Stomach smooth muscle (tissue), 2 donors: Measurements from ENCODE around the gene TMEM30B.

Experiments used
- H3K27ac ChIP-seq: one replicate; pipeline ENCODE4 v1.7.0; 2013; ENCODE audit warnings: mild to moderate bottlenecking, low read length, inconsistent platforms
- H3K27me3 ChIP-seq, 2 donors: one replicate each; pipeline ENCODE4 v1.7.0; 2013; ENCODE audit warnings: low read length in 2 of 2; ENCODE audit not compliant: insufficient read depth in 2 of 2, control insufficient read depth in 1 of 2
- H3K36me3 ChIP-seq, 2 donors: one replicate each; pipeline ENCODE4 v1.7.0; 2013; ENCODE audit warnings: low read length in 2 of 2; ENCODE audit not compliant: control insufficient read depth in 2 of 2, insufficient read depth in 2 of 2
- H3K4me1 ChIP-seq: one replicate; pipeline ENCODE4 v1.7.0; 2013; ENCODE audit warnings: low read length; ENCODE audit not compliant: control insufficient read depth, insufficient read depth
- H3K4me3 ChIP-seq, 2 donors: one replicate each; pipeline ENCODE4 v1.7.0; 2013; ENCODE audit warnings: low read length in 2 of 2
- H3K9ac ChIP-seq, 2 donors: one replicate each; pipeline ENCODE4 v1.7.0; 2013; ENCODE audit warnings: low read length in 2 of 2, mild to moderate bottlenecking in 1 of 2
- H3K9me3 ChIP-seq, 2 donors: one replicate each; pipeline ENCODE4 v1.7.0; 2013; ENCODE audit warnings: low read length in 2 of 2; ENCODE audit not compliant: control insufficient read depth in 2 of 2
- donor health status: healthy.
- donor health status: Pancreatic carcinoma.

TMEM30B gene

GRCh38 chr14:61284001-61284400, 2.9 kb upstream of the TMEM30B start:
- Histone ChIP-seq H3K4me1 (no peaks in the 10 kb centered on the region), H3K27me3 (peaks cover 11 to 30% of the 10 kb centered on the region in 2 donors), H3K9me3 (no peaks in the 10 kb centered on the region), H3K36me3 (no peaks in the 10 kb centered on the region), H3K4me3 (no peak overlapping the region), H3K9ac (no peak overlapping the region), H3K27ac (no peak overlapping the region)

- Histone ChIP-seq H3K4me3 (no peak overlapping the region), H3K9ac (no peak overlapping the region), H3K36me3 (no peaks in the 10 kb centered on the region), H3K9me3 (no peaks in the 10 kb centered on the region), H3K27ac (no peak overlapping the region), H3K4me1 (no peaks in the 10 kb centered on the region), H3K27me3 (peaks cover 11 to 32% of the 10 kb centered on the region in 2 donors)
These were observed 1.6 kb upstream of the TMEM30B start for GRCh38 chr14:61282746-61283145.

- no peaks in the 10 kb centered on the region for H3K36me3 ChIP-seq
- no peak overlapping the region for H3K9ac ChIP-seq
- H3K27me3 ChIP-seq, result peaks cover 11 to 37% of the 10 kb centered on the region in 2 donors
- no peak overlapping the region for H3K27ac ChIP-seq
- no peaks in the 10 kb centered on the region for H3K9me3 ChIP-seq
- no peaks in the 10 kb centered on the region for H3K4me1 ChIP-seq
- H3K4me3 ChIP-seq, result no peak overlapping the region
These were observed 774 bp upstream of the TMEM30B start for GRCh38 chr14:61281948-61282275.

GRCh38 chr14:61280526-61281185, 482 bp downstream of the TMEM30B start:
- no peaks in the 10 kb centered on the region for H3K36me3 ChIP-seq
- H3K4me1 ChIP-seq, result no peaks in the 10 kb centered on the region
- no peaks in the 10 kb centered on the region for H3K9me3 ChIP-seq
- peak overlapping the region; percentile 43 to 67 for H3K4me3 ChIP-seq
- peaks cover 11 to 37% of the 10 kb centered on the region in 2 donors for H3K27me3 ChIP-seq
- peak overlapping the region in 1 of 2 donors; percentile 21 for H3K9ac ChIP-seq
- no peak overlapping the region for H3K27ac ChIP-seq

GRCh38 chr14:61280092-61280525, 1.0 kb downstream of the TMEM30B start:
- no peaks in the 10 kb centered on the region for H3K36me3 ChIP-seq
- H3K9me3 ChIP-seq, result no peaks in the 10 kb centered on the region
- no peak overlapping the region for H3K9ac ChIP-seq
- H3K4me3 ChIP-seq, result peak overlapping the region in 1 of 2 donors; percentile 67
- H3K27me3 ChIP-seq, result peaks cover 11 to 37% of the 10 kb centered on the region in 2 donors
- no peak overlapping the region for H3K27ac ChIP-seq
- no peaks in the 10 kb centered on the region for H3K4me1 ChIP-seq

GRCh38 chr14:61279082-61279481, 2.1 kb downstream of the TMEM30B start:
- peaks cover 11 to 37% of the 10 kb centered on the region in 2 donors for H3K27me3 ChIP-seq
- H3K9me3 ChIP-seq, result no peaks in the 10 kb centered on the region
- no peak overlapping the region for H3K27ac ChIP-seq
- H3K36me3 ChIP-seq, result no peaks in the 10 kb centered on the region
- H3K4me3 ChIP-seq, result no peak overlapping the region
- H3K9ac ChIP-seq, result no peak overlapping the region
- H3K4me1 ChIP-seq, result no peaks in the 10 kb centered on the region

- no peaks in the 10 kb centered on the region for H3K4me1 ChIP-seq
- H3K36me3 ChIP-seq, result no peaks in the 10 kb centered on the region
- no peak overlapping the region for H3K4me3 ChIP-seq
- no peaks in the 10 kb centered on the region for H3K9me3 ChIP-seq
- H3K9ac ChIP-seq, result no peak overlapping the region
- peaks cover 11 to 37% of the 10 kb centered on the region in 2 donors for H3K27me3 ChIP-seq
- H3K27ac ChIP-seq, result no peak overlapping the region
These were observed 3.4 kb downstream of the TMEM30B start for GRCh38 chr14:61277784-61278183.

- no peak overlapping the region for H3K27ac ChIP-seq
- no peaks in the 10 kb centered on the region for H3K9me3 ChIP-seq
- H3K9ac ChIP-seq, result no peak overlapping the region
- H3K27me3 ChIP-seq, result peaks cover 11 to 32% of the 10 kb centered on the region in 2 donors
- no peak overlapping the region for H3K4me3 ChIP-seq
- H3K36me3 ChIP-seq, result no peaks in the 10 kb centered on the region
- no peaks in the 10 kb centered on the region for H3K4me1 ChIP-seq
These were observed 3.9 kb downstream of the TMEM30B start for GRCh38 chr14:61277232-61277631.

- no peaks in the 10 kb centered on the region for H3K9me3 ChIP-seq
- no peaks in the 10 kb centered on the region for H3K36me3 ChIP-seq
- no peaks in the 10 kb centered on the region for H3K4me1 ChIP-seq
- H3K27ac ChIP-seq, result no peak overlapping the region
- H3K9ac ChIP-seq, result no peak overlapping the region
- H3K4me3 ChIP-seq, result no peak overlapping the region
- peaks cover 3 to 6% of the 10 kb centered on the region in 2 donors for H3K27me3 ChIP-seq
These were observed 9.6 kb downstream of the TMEM30B start for GRCh38 chr14:61271552-61271951.

GRCh38 chr14:61270714-61271113, 10.4 kb downstream of the TMEM30B start:
- Histone ChIP-seq H3K4me1 (no peaks in the 10 kb centered on the region), H3K9me3 (no peaks in the 10 kb centered on the region), H3K36me3 (no peaks in the 10 kb centered on the region), H3K4me3 (no peak overlapping the region), H3K9ac (no peak overlapping the region), H3K27me3 (peaks cover 3 to 6% of the 10 kb centered on the region in 2 donors), H3K27ac (no peak overlapping the region)

- no peak overlapping the region for H3K9ac ChIP-seq
- H3K4me1 ChIP-seq, result no peaks in the 10 kb centered on the region
- H3K27me3 ChIP-seq, result peaks cover 3 to 6% of the 10 kb centered on the region in 2 donors
- no peaks in the 10 kb centered on the region for H3K36me3 ChIP-seq
- H3K4me3 ChIP-seq, result peak overlapping the region; percentile 42 to 74
- no peak overlapping the region for H3K27ac ChIP-seq
- no peaks in the 10 kb centered on the region for H3K9me3 ChIP-seq
These were observed 11.6 kb downstream of the TMEM30B start for GRCh38 chr14:61269321-61270083.
